Measurements from ENCODE around the gene DHRS3.
"Not testable (repeated sequence)": the region's sequence is repeated elsewhere in the genome, so short reads cannot be mapped to it uniquely, and the experiment has no call there.

The DHRS3 gene

GRCh38 chr1:12617901-12618660 lies at the start of gene DHRS3:
Gene DHRS3 (minus strand): TSS chr1:12618210. CDS start chr1:12617348, 862 bp downstream.
- DNase-seq (ENCODE audit: low read depth) = no peak

- DNase-seq (ENCODE audit: low read depth) = no peak
These were observed 48.2 kb upstream of the DHRS3 start for GRCh38 chr1:12666141-12666735.

DNA sequence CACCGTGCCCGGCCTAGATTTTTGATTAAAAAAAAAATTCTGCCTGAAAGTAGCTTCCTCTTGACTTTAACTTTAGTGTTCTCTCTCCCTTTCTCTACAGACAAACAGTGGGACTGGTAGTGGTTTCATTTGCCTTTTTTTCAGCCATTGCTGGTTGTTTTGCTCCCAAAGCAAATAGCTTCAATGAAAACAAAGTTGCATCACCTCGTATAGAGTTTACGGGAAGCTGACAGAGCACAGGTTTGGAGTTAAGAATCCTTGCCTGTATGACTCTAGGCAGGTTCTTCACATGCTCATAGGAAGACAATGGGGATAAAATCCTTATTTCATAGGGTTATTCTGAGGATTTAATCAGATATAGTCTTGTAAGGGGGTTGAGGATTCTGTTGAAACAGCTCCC lies 47.5 kb upstream of the DHRS3 start:
- no peak for DNase-seq (ENCODE audit: low read depth)

DNA sequence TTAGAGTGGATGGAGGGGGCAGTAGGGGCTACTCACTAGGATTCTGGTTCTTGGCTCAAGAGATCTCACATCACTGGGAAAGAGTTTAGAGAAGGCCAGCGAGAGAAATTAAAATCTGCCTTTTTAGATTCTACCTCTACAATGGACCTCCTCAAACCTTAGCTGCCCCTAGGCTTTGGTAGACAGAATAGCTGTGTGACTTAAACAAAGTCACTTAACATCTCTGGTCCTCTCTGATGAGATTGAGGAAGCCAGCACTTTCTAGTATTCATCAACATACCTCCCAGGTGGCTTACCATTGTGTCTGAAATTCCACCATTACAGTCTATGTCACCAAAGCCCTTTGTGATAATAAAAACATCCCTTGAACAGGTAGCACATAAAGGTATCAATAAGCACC lies 44.5 kb upstream of the DHRS3 start:
- no peak for DNase-seq (ENCODE audit: low read depth)

- DNase-seq (ENCODE audit: low read depth) = no peak
These were observed 43.7 kb upstream of the DHRS3 start for GRCh38 chr1:12661606-12662219.

GRCh38 chr1:12658531-12659453 lies 40.8 kb upstream of the DHRS3 start:
- DNase-seq (ENCODE audit: low read depth) = peak; percentile 66

GRCh38 chr1:12657885-12658512 lies 40.0 kb upstream of the DHRS3 start:
- not testable (repeated sequence) for DNase-seq (ENCODE audit: low read depth)

DNA sequence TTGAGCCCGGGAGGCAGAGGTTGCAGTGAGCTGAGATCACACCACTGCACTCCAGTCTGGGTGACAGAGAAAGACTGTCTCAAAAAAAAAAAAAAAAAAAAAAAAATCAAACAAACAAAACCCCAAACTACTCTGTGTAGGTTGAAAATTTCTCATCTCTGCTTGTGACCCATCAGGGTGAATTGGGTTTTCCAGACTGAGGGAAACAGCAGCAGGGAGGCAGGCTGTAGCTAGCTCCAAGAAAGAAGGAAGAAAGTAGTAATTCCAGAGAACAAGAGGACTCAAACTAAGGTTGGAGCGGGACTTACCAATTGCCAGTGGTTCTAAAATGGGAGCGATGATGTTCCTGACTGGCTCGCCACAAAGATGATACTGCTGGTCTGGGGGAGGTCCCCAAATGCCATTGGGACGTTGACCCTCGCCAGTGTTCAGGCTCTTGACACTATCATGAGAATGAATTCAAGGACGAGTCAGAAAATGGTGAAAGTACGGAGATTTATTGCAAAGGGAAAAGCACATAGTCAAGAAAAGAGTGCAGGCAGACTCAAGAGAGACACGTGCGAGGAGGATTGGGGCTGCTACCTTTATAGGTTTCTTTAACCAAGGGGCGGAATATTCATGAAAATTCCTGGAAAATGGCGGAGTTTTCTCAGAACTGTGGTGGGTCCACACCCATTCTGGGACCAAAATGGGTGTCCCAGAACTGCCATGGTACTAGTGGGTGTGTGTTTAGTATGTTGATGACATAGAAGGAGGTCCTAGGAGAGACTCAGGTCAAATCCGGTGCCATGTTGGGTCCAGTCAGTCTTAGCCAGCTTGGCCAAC lies 39.3 kb upstream of the DHRS3 start:
- no peak for DNase-seq (ENCODE audit: low read depth)

- no peak for DNase-seq (ENCODE audit: low read depth)
These were observed 38.6 kb upstream of the DHRS3 start for GRCh38 chr1:12656575-12656974.

DNA sequence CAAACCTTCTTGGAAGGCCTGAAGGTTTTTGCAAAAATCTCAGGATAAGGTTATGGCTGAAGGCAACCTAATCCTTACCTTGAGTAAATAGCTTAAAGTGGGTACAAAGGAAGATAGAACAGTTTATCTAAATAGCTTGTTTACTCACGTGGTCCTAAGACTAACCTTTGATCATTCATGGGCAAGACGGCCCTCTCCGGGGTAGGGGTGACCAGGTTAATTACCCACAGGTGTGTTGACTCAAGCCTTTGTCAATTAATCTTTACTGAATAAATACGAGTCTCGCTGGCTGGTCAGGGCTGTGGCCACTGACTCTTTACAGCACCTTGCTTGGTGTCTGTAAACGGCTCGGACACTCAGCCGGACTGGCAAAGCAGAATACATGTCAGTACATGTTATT lies 36.6 kb upstream of the DHRS3 start:
- no peak for DNase-seq (ENCODE audit: low read depth)

GRCh38 chr1:12654004-12654567 lies 36.1 kb upstream of the DHRS3 start:
- DNase-seq (ENCODE audit: low read depth) = no peak

DNA sequence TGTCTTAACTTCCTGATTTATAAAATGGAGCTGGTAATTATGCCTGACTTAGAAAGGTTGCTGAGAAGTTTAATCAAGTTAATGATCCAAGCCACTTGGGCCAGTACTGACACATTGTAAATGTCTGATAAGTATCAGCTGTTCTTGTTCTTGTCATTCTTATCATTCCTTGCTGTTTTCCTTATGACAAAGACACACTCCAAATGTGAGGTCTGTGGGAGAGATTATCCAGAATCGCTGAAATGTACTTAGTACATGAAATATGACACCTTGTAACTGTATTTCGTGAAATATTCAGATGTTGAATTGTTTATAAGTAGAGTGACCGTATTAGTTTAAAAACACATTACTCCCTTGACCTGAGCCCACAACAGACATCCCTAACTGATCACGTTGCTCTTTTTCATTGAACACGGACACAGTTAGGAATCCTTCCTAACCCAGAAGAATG lies 32.0 kb upstream of the DHRS3 start:
- DNase-seq (ENCODE audit: low read depth) = no peak

DNA sequence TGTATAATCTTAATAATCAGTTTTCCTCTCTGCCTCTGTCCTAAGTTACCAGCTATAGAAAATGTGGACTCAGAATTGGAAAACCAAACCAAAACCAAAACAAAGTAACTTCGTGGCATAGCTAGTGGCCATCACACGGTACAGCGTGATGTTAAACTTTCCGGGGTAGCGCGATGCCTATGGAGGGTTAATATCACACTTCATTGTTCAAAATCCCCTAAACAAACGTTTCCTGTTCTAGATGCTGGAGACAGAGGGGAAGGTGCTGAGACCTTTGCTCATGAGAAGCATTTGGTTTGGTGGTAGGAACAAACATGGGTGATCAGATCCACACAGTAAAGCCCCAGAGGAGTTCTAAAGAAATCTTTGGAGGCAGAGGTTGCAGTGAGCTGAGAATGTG lies 30.7 kb upstream of the DHRS3 start:
- no peak for DNase-seq (ENCODE audit: low read depth)

DNA sequence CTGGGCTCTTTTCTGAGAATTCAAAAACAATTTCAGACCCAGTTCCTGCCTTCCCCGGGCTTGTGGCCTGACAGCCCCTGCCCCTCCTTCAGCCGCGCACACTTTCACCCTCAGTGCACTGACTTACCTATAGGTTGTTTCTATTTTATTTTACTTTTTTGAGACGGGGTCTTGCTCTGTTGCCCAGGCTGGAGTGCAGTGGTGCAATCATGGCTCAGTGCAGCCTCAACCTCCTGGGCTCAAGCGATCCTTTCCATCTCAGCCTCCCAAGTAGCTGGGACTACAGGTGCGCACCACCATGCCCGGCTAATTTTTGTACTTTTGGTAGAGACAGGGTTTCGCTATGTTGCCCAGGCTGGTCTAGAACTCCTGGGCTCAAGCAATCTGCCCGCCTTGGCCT lies 27.4 kb upstream of the DHRS3 start:
- DNase-seq (ENCODE audit: low read depth) = not testable (repeated sequence)

GRCh38 chr1:12644829-12645228 lies 26.8 kb upstream of the DHRS3 start:
- DNase-seq (ENCODE audit: low read depth) = no peak

GRCh38 chr1:12644237-12644636 lies 26.2 kb upstream of the DHRS3 start:
- no peak for DNase-seq (ENCODE audit: low read depth)

GRCh38 chr1:12643785-12644184 lies 25.8 kb upstream of the DHRS3 start, which contains the start of gene AADACL4:
Gene AADACL4 (plus strand): TSS chr1:12644085. CDS start chr1:12644547, 462 bp downstream.
- DNase-seq (ENCODE audit: low read depth) = no peak

DNA sequence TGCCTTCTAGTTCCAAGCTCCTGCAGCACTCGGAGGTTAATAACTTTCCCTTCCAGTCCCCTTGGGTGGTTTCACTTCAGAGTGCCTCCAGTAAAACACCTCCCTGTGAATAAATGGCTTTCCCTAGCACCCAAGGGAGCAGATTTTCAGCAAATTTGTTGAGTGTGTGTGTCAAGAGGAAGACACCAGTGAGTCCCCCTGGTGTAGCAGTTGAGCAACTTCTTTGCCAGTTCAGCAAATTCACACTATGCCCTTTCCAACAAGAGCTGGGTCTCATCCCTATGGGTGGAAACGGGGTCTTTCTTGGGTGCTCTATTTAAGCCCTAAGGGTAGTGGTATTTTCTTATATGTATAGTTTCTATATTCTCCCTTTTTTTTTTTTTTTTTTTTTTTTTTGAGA lies 25.1 kb upstream of the DHRS3 start:
- no peak for DNase-seq (ENCODE audit: low read depth)

DNA sequence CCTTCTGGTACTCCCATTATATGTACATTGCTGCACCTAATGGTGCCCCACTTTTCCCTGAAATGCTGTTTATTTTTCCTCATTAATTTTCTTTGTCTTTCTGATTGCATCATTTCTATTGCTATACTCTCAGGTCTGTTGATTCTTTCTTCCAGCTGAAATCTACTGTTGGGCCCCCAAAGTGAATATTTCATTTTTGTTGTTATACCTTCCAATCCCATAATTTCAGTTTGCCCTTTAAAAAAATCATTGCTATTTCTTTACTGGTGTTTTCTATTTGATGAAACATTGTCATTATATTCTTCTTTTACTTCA lies 22.9 kb upstream of the DHRS3 start:
- no peak for DNase-seq (ENCODE audit: low read depth)

DNA sequence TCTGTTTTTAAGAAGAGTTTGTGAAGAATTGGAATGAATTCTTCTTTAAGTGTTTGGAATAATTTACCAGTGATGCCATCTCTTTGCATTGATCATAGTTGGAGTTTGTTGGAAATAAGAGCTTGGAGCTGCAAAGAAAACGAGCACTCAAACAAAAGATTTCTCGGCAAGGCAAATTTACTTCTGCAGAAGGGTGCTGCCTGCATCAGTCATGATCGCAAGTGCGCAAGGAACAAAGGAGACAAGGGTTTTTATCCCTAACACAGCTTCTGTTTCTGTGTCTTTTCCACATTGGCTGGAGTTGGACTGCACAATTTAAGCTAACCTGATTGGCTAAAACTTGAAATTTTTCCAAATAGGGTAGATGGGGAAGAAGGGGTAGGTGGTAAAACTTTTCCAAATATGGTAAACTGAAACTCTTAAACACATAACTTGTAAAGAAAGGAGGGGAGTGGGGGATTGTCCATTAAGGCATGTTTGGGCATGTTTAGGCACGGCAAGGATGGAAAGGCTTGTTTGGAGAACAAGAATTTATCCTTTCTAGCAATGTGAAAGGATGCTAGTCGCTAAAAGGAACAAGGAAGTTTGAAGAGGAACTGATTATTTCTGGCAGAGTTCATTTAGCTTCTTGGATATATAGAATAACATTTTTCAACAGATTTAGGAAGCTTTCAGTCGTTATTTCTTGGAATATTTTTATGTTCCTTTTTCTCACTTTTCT lies 22.4 kb upstream of the DHRS3 start:
- DNase-seq (ENCODE audit: low read depth) = no peak
